Fibroblast of lung (primary cell): Measurements from ENCODE around the gene SPTB. TPM values are rescaled to one million over a fixed set of nuclear protein-coding genes. Genes with fewer than 3 reads are reported as not detected.
A peak's percentile ranks its signal among the peaks of the same experiment; 100 is the strongest.

ENCODE experiments used
- DNase-seq, 2 donors: peaks; one replicate each; pipeline versions ENCODE4 v3.0.0 to v3.0.0-alpha.2; 2010; ENCODE audit warnings: low read depth in 2 of 2
- H2AFZ ChIP-seq: 2 replicates; pipeline ENCODE4 v1.5.1; 2012; ENCODE audit warnings: low read length, control low read depth, inconsistent platforms
- H3K27ac ChIP-seq: 2 replicates; pipeline ENCODE4 v1.5.1; 2011; ENCODE audit warnings: low read length, control low read depth; ENCODE audit not compliant: insufficient read depth
- H3K27me3 ChIP-seq: 2 replicates; pipeline ENCODE4 v1.5.1; 2011; ENCODE audit warnings: mild to moderate bottlenecking, low read length; ENCODE audit not compliant: control insufficient read depth, insufficient read depth
- H3K36me3 ChIP-seq: 2 replicates; pipeline ENCODE4 v1.5.1; 2011; ENCODE audit warnings: low read length; ENCODE audit not compliant: control insufficient read depth, insufficient read depth
- H3K4me1 ChIP-seq: 2 replicates; pipeline ENCODE4 v1.5.1; 2011; ENCODE audit warnings: low read length; ENCODE audit not compliant: control insufficient read depth, insufficient read depth; ENCODE audit errors: extremely low read depth
- H3K4me2 ChIP-seq: 2 replicates; pipeline ENCODE4 v1.5.1; 2011; ENCODE audit warnings: low read length, control low read depth; ENCODE audit not compliant: insufficient read depth; ENCODE audit errors: extremely low read depth
- H3K4me3 ChIP-seq, 4 experiments: fragments of 200-600 bp in 1 of 4; sonication (generic) in 1 of 4; replicated peaks in 1 of 4; 2 replicates each; pipeline ENCODE4 v1.5.1; 2011 to 2016; ENCODE audit warnings: low read length in 4 of 4, low read depth in 3 of 4, mild to moderate bottlenecking in 3 of 4, control low read depth in 2 of 4, inconsistent platforms in 1 of 4, mixed read lengths in 1 of 4; ENCODE audit not compliant: insufficient read depth in 1 of 4; ENCODE audit errors: control extremely low read depth in 1 of 4
- H3K79me2 ChIP-seq: 2 replicates; pipeline ENCODE4 v1.5.1; 2012; ENCODE audit warnings: mild to moderate bottlenecking, low read length, inconsistent platforms; ENCODE audit not compliant: control insufficient read depth, insufficient read depth
- H3K9ac ChIP-seq: 2 replicates; pipeline ENCODE4 v1.5.1; 2011; ENCODE audit warnings: mild to moderate bottlenecking, low read length, control low read depth; ENCODE audit not compliant: insufficient read depth
- H3K9me3 ChIP-seq: 2 replicates; pipeline ENCODE4 v1.5.1; 2012; ENCODE audit warnings: low read depth, low read length; ENCODE audit not compliant: control insufficient read depth, insufficient read depth
- H4K20me1 ChIP-seq: 2 replicates; pipeline ENCODE4 v1.5.1; 2011; ENCODE audit warnings: low read length; ENCODE audit not compliant: control insufficient read depth, insufficient read depth; ENCODE audit errors: extremely low read depth
- EZH2 ChIP-seq: IDR thresholded peaks from 2 replicates; pipeline ENCODE4 v1.5.1; 2012; ENCODE audit warnings: low read length, control low read depth, mild to moderate bottlenecking; ENCODE audit errors: missing control alignments
- polyA plus RNA-seq, 2 donors: library from polyadenylated mRNA; depleted of rRNA in 1 of 2; stranded (reverse) in 1 of 2; unstranded in 1 of 2; fragments of >200 nt; gene quantifications; 2 replicates each; pipeline ENCODE4 v1.2.1, GENCODE V29; 2011 to 2012; ENCODE audit warnings: missing spikeins in 1 of 2
- total RNA-seq: library from RNA; depleted of rRNA; stranded (reverse); fragments of >200 nt; gene quantifications from 2 replicates; pipeline ENCODE4 v1.2.1, GENCODE V29; 2014
- TF ChIP-seq, protein P1 (sequence below), 2 donors: IDR thresholded peaks in 1 of 2; conservative IDR thresholded peaks in 1 of 2; 1 replicate in 1 of 2; 2 replicates in 1 of 2; pipeline ENCODE4 v1.5.1; 2011 to 2012; ENCODE audit warnings: low read length in 2 of 2, control low read depth in 1 of 2, inconsistent platforms in 1 of 2, low read depth in 1 of 2, mild to moderate bottlenecking in 1 of 2

The SPTB gene
- total and polyA plus RNA-seq, 2 donors (not counting 1 experiment from before 2014, with no cell fraction given): not detected

- Histone ChIP-seq H3K4me3 (no peak overlapping the region), H3K4me1 (no peaks in the 10 kb centered on the region), H3K79me2 (no peaks in the 10 kb centered on the region), H3K9me3 (no peaks in the 10 kb centered on the region), H3K27me3 (peaks cover 22% of the 10 kb centered on the region), H4K20me1 (no peaks in the 10 kb centered on the region), H3K27ac (no peak overlapping the region), H3K36me3 (no peaks in the 10 kb centered on the region), H3K9ac (no peak overlapping the region), H2AFZ (no peak overlapping the region), H3K4me2 (no peak overlapping the region)
- no peak for TF ChIP-seq EZH2
- TF ChIP-seq, protein P1, sequence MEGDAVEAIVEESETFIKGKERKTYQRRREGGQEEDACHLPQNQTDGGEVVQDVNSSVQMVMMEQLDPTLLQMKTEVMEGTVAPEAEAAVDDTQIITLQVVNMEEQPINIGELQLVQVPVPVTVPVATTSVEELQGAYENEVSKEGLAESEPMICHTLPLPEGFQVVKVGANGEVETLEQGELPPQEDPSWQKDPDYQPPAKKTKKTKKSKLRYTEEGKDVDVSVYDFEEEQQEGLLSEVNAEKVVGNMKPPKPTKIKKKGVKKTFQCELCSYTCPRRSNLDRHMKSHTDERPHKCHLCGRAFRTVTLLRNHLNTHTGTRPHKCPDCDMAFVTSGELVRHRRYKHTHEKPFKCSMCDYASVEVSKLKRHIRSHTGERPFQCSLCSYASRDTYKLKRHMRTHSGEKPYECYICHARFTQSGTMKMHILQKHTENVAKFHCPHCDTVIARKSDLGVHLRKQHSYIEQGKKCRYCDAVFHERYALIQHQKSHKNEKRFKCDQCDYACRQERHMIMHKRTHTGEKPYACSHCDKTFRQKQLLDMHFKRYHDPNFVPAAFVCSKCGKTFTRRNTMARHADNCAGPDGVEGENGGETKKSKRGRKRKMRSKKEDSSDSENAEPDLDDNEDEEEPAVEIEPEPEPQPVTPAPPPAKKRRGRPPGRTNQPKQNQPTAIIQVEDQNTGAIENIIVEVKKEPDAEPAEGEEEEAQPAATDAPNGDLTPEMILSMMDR (conservative IDR thresholded peaks at IDR 0.05 in 1 of 2, IDR thresholded peaks at IDR 0.05 in 1 of 2; ENCODE audit: low read depth in 1 of 2, low read length in 2 of 2): no peak
- DNase-seq: no peak
These were observed 55.2 kb downstream of the SPTB start for GRCh38 chr14:64824471-64824870.

DNA sequence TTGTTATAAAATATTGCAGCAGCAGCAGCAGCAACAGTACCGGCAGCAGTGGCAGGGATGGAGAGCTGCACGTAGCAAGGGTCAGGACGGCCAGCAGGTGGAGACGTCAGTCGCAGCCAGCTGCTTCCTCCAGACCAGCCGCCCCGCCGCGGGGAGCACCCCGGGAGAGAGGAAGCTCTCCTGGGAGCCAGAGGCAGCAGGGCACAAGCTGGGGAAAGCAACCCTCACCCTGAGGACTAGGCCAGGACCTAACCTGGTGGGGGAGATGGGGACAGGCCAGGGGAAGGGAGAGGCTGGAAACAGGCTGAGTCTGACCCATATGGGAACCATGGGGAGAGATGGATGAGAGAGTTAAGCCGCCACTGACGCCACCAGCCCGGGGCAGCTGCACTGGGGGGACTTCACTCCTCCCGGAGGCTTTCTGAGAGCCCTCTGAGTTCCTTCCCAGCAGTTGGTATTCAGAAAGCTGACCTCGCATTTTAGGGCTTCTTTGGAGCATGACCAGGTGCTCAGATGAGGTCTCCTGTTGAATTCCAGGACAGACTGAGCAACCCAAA is 56.3 kb downstream of the SPTB start:
- no peaks in the 10 kb centered on the region for H3K4me1 ChIP-seq
- no peaks in the 10 kb centered on the region for H3K79me2 ChIP-seq
- peak overlapping the region; percentile 48 for H2AFZ ChIP-seq
- H3K9ac ChIP-seq: no peak overlapping the region
- TF ChIP-seq, protein P1 (conservative IDR thresholded peaks at IDR 0.05 in 1 of 2, IDR thresholded peaks at IDR 0.05 in 1 of 2; ENCODE audit: low read depth in 1 of 2, low read length in 2 of 2): peak; percentile 58 to 64
- no peak for TF ChIP-seq EZH2
- H3K4me2 ChIP-seq: peak overlapping the region; percentile 61
- H3K27me3 ChIP-seq: peaks cover 31% of the 10 kb centered on the region
- no peaks in the 10 kb centered on the region for H3K36me3 ChIP-seq
- no peaks in the 10 kb centered on the region for H3K9me3 ChIP-seq
- peak; percentile 54 to 61 for DNase-seq
- no peaks in the 10 kb centered on the region for H4K20me1 ChIP-seq
- no peak overlapping the region for H3K27ac ChIP-seq
- H3K4me3 ChIP-seq: no peak overlapping the region

DNA sequence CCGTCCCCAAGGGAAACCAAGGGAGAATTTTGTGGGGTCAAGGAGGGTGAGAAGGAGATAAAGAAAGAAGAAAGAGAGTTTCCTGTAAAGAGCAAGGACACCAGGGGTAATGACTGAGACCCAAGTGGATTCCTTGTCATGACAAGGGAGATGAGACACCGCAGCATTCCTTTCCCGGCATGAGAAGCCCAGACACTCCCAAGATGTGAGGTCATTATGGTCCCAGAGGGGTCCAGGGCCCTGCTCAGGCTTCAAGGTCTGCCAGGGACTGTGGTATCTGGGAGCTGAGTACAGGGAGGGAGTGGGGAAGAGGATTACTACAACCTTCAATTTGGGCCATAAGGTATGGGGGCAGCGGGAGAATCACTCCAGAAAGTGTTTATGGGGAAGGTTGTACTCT is 58.1 kb downstream of the SPTB start:
- Histone ChIP-seq H3K27ac (no peak overlapping the region), H4K20me1 (no peaks in the 10 kb centered on the region), H3K4me2 (no peak overlapping the region), H3K79me2 (no peaks in the 10 kb centered on the region), H3K36me3 (no peaks in the 10 kb centered on the region), H3K4me3 (no peak overlapping the region), H2AFZ (no peak overlapping the region), H3K9me3 (no peaks in the 10 kb centered on the region), H3K4me1 (no peaks in the 10 kb centered on the region), H3K27me3 (peaks cover 38% of the 10 kb centered on the region), H3K9ac (no peak overlapping the region)
- TF ChIP-seq EZH2: no peak
- TF ChIP-seq, protein P1 (conservative IDR thresholded peaks at IDR 0.05 in 1 of 2, IDR thresholded peaks at IDR 0.05 in 1 of 2; ENCODE audit: low read depth in 1 of 2, low read length in 2 of 2): no peak
- no peak for DNase-seq
